ENCODE results near the gene KCNH5. TPM values are rescaled to one million over a fixed set of nuclear protein-coding genes. Genes with fewer than 3 reads are reported as not detected.
A peak's percentile ranks its signal among the peaks of the same experiment; 100 is the strongest.

Gene KCNH5
- polyA plus RNA-seq, 1 of the 3 experiments (the other 2 are of a cell fraction): not detected

- WGBS (ENCODE audit: low lambda C conversion rate): 13% methylated on average over 23 of the region's 23 CpGs
- no peaks in the 10 kb centered on the region for H3K79me2 ChIP-seq (ENCODE audit: insufficient read depth)
Measured at GRCh38 chr14:63046339-63047268, 1.3 kb upstream of the KCNH5 start.

More at GRCh38 chr14:63046339-63047268, 1.3 kb upstream of the KCNH5 start:
- CTCF ChIA-PET: interaction anchor here (1.3 kb wide), 1 partner anchor 867 kb away, joined by 8 read pairs; no protein-coding TSS in a partner anchor
- Histone ChIP-seq H4K20me1 (ENCODE audit: insufficient read depth) (no peaks in the 10 kb centered on the region), H3K9ac (no peak overlapping the region), H3K4me2 (peak overlapping the region; percentile 88), H3K36me3 (replicated peaks in 1 of 2; ENCODE audit: control insufficient read depth in 1 of 2, insufficient read depth in 2 of 2, low read length in 1 of 2) (no peaks in the 10 kb centered on the region), H3K4me1 (ENCODE audit: control insufficient read depth in 1 of 2, insufficient read depth in 2 of 2, low read depth in 1 of 2, low read length in 1 of 2) (peaks cover 0 to 12% of the 10 kb centered on the region in 2 experiments; a peak in 1 of 4 replicates), H3K27me3 (ENCODE audit: insufficient read depth) (peaks cover 55% of the 10 kb centered on the region), H3K4me3 (ENCODE audit: low read depth in 2 of 2, low read length in 1 of 2) (peak overlapping the region; percentile 36 to 62; a peak in 2 of 4 replicates), H3F3A (replicated peaks; ENCODE audit: insufficient read depth) (no peaks in the 10 kb centered on the region), H2AFZ (ENCODE audit: low read depth) (no peak overlapping the region), H3K9me3 (no peaks in the 10 kb centered on the region), H3K9me2 (no peaks in the 10 kb centered on the region), H3K27ac (ENCODE audit: low read depth in 2 of 2, low read length in 1 of 2) (no peak overlapping the region)
- peak; percentile 9 for DNase-seq
- no peak for TF ChIP-seq TEAD4 (IDR thresholded peaks at IDR 0.05; ENCODE audit: borderline replicate concordance, insufficient read depth)
- no peak for TF ChIP-seq NRF1 (IDR thresholded peaks at IDR 0.05; ENCODE audit: low read depth, low read length)
- no peak for TF ChIP-seq CTCF (IDR thresholded peaks at IDR 0.05)
- no peak for TF ChIP-seq ELF1 (IDR thresholded peaks at IDR 0.05)
- no peak for TF ChIP-seq PBX3 (IDR thresholded peaks at IDR 0.05)
- no peak for TF ChIP-seq REST (IDR thresholded peaks at IDR 0.05; ENCODE audit: low read depth, low read length)
- TF ChIP-seq USF2 (IDR thresholded peaks at IDR 0.05; ENCODE audit: borderline replicate concordance, low read depth, low read length): no peak
- TF ChIP-seq, protein P1, sequence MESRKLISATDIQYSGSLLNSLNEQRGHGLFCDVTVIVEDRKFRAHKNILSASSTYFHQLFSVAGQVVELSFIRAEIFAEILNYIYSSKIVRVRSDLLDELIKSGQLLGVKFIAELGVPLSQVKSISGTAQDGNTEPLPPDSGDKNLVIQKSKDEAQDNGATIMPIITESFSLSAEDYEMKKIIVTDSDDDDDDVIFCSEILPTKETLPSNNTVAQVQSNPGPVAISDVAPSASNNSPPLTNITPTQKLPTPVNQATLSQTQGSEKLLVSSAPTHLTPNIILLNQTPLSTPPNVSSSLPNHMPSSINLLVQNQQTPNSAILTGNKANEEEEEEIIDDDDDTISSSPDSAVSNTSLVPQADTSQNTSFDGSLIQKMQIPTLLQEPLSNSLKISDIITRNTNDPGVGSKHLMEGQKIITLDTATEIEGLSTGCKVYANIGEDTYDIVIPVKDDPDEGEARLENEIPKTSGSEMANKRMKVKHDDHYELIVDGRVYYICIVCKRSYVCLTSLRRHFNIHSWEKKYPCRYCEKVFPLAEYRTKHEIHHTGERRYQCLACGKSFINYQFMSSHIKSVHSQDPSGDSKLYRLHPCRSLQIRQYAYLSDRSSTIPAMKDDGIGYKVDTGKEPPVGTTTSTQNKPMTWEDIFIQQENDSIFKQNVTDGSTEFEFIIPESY (IDR thresholded peaks at IDR 0.05; ENCODE audit: borderline replicate concordance, low read depth): no peak
- no peak for TF ChIP-seq GABPA (IDR thresholded peaks at IDR 0.05; ENCODE audit: low read depth)
- no peak for TF ChIP-seq SMC3 (IDR thresholded peaks at IDR 0.05; ENCODE audit: low read depth, low read length)
- no peak for TF ChIP-seq RFX5 (IDR thresholded peaks at IDR 0.05; ENCODE audit: low read length)
- TF ChIP-seq, protein P2, sequence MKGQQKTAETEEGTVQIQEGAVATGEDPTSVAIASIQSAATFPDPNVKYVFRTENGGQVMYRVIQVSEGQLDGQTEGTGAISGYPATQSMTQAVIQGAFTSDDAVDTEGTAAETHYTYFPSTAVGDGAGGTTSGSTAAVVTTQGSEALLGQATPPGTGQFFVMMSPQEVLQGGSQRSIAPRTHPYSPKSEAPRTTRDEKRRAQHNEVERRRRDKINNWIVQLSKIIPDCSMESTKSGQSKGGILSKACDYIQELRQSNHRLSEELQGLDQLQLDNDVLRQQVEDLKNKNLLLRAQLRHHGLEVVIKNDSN (IDR thresholded peaks at IDR 0.05; ENCODE audit: borderline replicate concordance, low read depth): no peak
- TF ChIP-seq EP300 (IDR thresholded peaks at IDR 0.05; ENCODE audit: borderline replicate concordance in 1 of 2, low read depth in 1 of 2, low read length in 1 of 2): no peak
- POLR2A ChIA-PET: no interaction called here

All from SK-N-SH (cell line).